Islet of Langerhans (tissue), 1 donor: ENCODE results near the gene MATR3.
"Not testable (repeated sequence)": the region's sequence is repeated elsewhere in the genome, so short reads cannot be mapped to it uniquely, and the experiment has no call there.

ENCODE experiments used
- FAIRE-seq: peaks from one replicate; lab custom pipeline; 2011; peaks lifted over from hg19 to GRCh38; lab: Jason Lieb, UNC

MATR3 gene

GRCh38 chr5:139293507-139294373 lies at the start of gene MATR3:
MATR3 (plus strand) TSS chr5:139293740; CDS start chr5:139307416, 13,676 bp downstream.
- FAIRE-seq: no peak

- no peak for FAIRE-seq
These were observed 47.8 kb upstream of the MATR3 start for GRCh38 chr5:139245637-139246339.

GRCh38 chr5:139246394-139246793 lies 47.1 kb upstream of the MATR3 start:
- no peak for FAIRE-seq

- FAIRE-seq: no peak
These were observed 44.6 kb upstream of the MATR3 start for GRCh38 chr5:139248826-139249453.

GRCh38 chr5:139251281-139251687 lies 42.3 kb upstream of the MATR3 start:
- no peak for FAIRE-seq

GRCh38 chr5:139251695-139252288 lies 41.7 kb upstream of the MATR3 start:
- FAIRE-seq: no peak

GRCh38 chr5:139253115-139253514 lies 40.4 kb upstream of the MATR3 start:
- no peak for FAIRE-seq

- FAIRE-seq: no peak
These were observed 36.7 kb upstream of the MATR3 start for GRCh38 chr5:139256820-139257219.

- no peak for FAIRE-seq
These were observed 31.3 kb upstream of the MATR3 start for GRCh38 chr5:139262059-139262741.

GRCh38 chr5:139262742-139263445 lies 30.6 kb upstream of the MATR3 start:
- FAIRE-seq: peak; percentile 86

GRCh38 chr5:139263536-139263935 lies 30.0 kb upstream of the MATR3 start:
- FAIRE-seq: no peak

GRCh38 chr5:139263946-139264345 lies 29.6 kb upstream of the MATR3 start:
- FAIRE-seq: no peak

- no peak for FAIRE-seq
These were observed 28.5 kb upstream of the MATR3 start for GRCh38 chr5:139265001-139265400.

GRCh38 chr5:139266236-139266635 lies 27.3 kb upstream of the MATR3 start:
- FAIRE-seq: no peak

GRCh38 chr5:139267481-139267880 lies 26.1 kb upstream of the MATR3 start:
- FAIRE-seq: no peak

- FAIRE-seq: no peak
These were observed 25.0 kb upstream of the MATR3 start for GRCh38 chr5:139268364-139269202.

- not testable (repeated sequence) for FAIRE-seq
These were observed 22.8 kb upstream of the MATR3 start for GRCh38 chr5:139270718-139271117.

- no peak for FAIRE-seq
These were observed 22.1 kb upstream of the MATR3 start for GRCh38 chr5:139271201-139272027.
